Endothelial cell of umbilical vein (primary cell): ENCODE data around the gene BPTF. TPM values are rescaled to one million over a fixed set of nuclear protein-coding genes. Genes with fewer than 3 reads are reported as not detected.

Source experiments
- BruUV-seq: library from RNA; stranded (reverse); fragments of 400-500 nt; replicated peaks from 2 replicates; lab custom pipeline; 2021; lab: Mats Ljungman, UMichigan
- CTCF ChIA-PET: fragments of 300-600, 350-600 bp; sonication (Branson Sonifier 250); formaldehyde crosslinking; loops from one replicate; lab custom pipeline; 2021; ENCODE audit warnings: antibody characterized with exemption, inconsistent platforms; lab: Charles Lee
- POLR2A ChIA-PET: fragments of 300-600, 350-600 bp; sonication (Branson Sonifier 250); formaldehyde crosslinking; loops from one replicate; lab custom pipeline; 2021; ENCODE audit warnings: antibody characterized with exemption, inconsistent platforms; lab: Charles Lee
- DNase-seq: peaks from one replicate; pipeline ENCODE4 v3.0.0-alpha.2; 2011; ENCODE audit warnings: low read depth, low spot score
- FAIRE-seq: peaks from 2 replicates; lab custom pipeline; 2011; peaks lifted over from hg19 to GRCh38; lab: Jason Lieb, UNC
- H2AFZ ChIP-seq: 2 replicates; pipeline ENCODE4 v1.6.0; 2012; ENCODE audit warnings: low read depth, low read length, control low read depth, inconsistent platforms
- H3K27ac ChIP-seq: 2 replicates; pipeline ENCODE4 v1.5.1; 2011; ENCODE audit warnings: low read depth, mild to moderate bottlenecking, control low read depth, low read length, moderate library complexity; ENCODE audit not compliant: insufficient read depth
- H3K27me3 ChIP-seq, 2 experiments: 2 replicates each; pipeline versions ENCODE4 v1.6.0 to v1.6.1; 2011; ENCODE audit warnings: low read length in 2 of 2, mixed read lengths in 1 of 2; ENCODE audit not compliant: control insufficient read depth in 2 of 2, insufficient read depth in 2 of 2
- H3K36me3 ChIP-seq, 2 experiments: 2 replicates in 1 of 2; 3 replicates in 1 of 2; pipeline ENCODE4 v1.5.1; 2011; ENCODE audit warnings: low read length in 2 of 2, mild to moderate bottlenecking in 1 of 2, moderate library complexity in 1 of 2; ENCODE audit not compliant: control insufficient read depth in 2 of 2, insufficient read depth in 2 of 2; ENCODE audit errors: extremely low read depth in 1 of 2
- H3K4me1 ChIP-seq: 3 replicates; pipeline ENCODE4 v1.5.1; 2011; ENCODE audit warnings: mild to moderate bottlenecking, low read length; ENCODE audit not compliant: control insufficient read depth, insufficient read depth; ENCODE audit errors: extremely low read depth
- H3K4me2 ChIP-seq: 2 replicates; pipeline ENCODE4 v1.6.1; 2011; ENCODE audit warnings: low read length, control low read depth, mixed read lengths; ENCODE audit not compliant: insufficient read depth
- H3K4me3 ChIP-seq, 3 experiments: fragments of 200-600 bp in 1 of 3; sonication (generic), shearing (Covaris generic) in 1 of 3; replicated peaks in 1 of 3; 2 replicates each; pipeline ENCODE4 v1.5.1; 2011 to 2016; ENCODE audit warnings: control low read depth in 3 of 3, low read length in 3 of 3, mild to moderate bottlenecking in 2 of 3, inconsistent platforms in 1 of 3, low read depth in 1 of 3, moderate library complexity in 1 of 3; ENCODE audit not compliant: insufficient read depth in 1 of 3
- H3K79me2 ChIP-seq: 2 replicates; pipeline ENCODE4 v1.6.0; 2012; ENCODE audit warnings: low read length, inconsistent platforms; ENCODE audit not compliant: control insufficient read depth, insufficient read depth
- H3K9ac ChIP-seq: replicated peaks from 2 replicates; pipeline ENCODE3; 2011; ENCODE audit warnings: low read length, control low read depth; ENCODE audit not compliant: insufficient read depth; ENCODE audit errors: extremely low read depth
- H3K9me1 ChIP-seq: replicated peaks from 3 replicates; pipeline ENCODE4 v1.6.0; 2011; ENCODE audit warnings: mild to moderate bottlenecking, low read length; ENCODE audit not compliant: control insufficient read depth, insufficient read depth; ENCODE audit errors: extremely low read depth
- H3K9me3 ChIP-seq: replicated peaks from 2 replicates; pipeline ENCODE4 v1.5.1; 2012; ENCODE audit warnings: low read length, inconsistent platforms; ENCODE audit not compliant: control insufficient read depth, insufficient read depth
- H4K20me1 ChIP-seq: replicated peaks from 2 replicates; pipeline ENCODE3; 2011; ENCODE audit warnings: mild to moderate bottlenecking, low read length; ENCODE audit not compliant: control insufficient read depth, insufficient read depth; ENCODE audit errors: extremely low read depth
- CTCF ChIP-seq, 2 donors: IDR thresholded peaks; 1 replicate in 1 of 2; 2 replicates in 1 of 2; pipeline ENCODE4 v1.5.1; 2011; ENCODE audit warnings: low read length in 2 of 2, mild to moderate bottlenecking in 2 of 2, moderate library complexity in 2 of 2, control low read depth in 1 of 2, inconsistent platforms in 1 of 2, low read depth in 1 of 2; ENCODE audit not compliant: insufficient read depth in 1 of 2; ENCODE audit errors: extremely low read depth in 1 of 2
- EZH2 ChIP-seq: IDR thresholded peaks from 2 replicates; pipeline ENCODE4 v1.6.1; 2012; ENCODE audit warnings: borderline replicate concordance, low read depth, mild to moderate bottlenecking, moderate library complexity, low read length, inconsistent platforms; ENCODE audit not compliant: severe bottlenecking
- GATA2 ChIP-seq: IDR thresholded peaks from 2 replicates; pipeline ENCODE4 v1.7.0; 2011; ENCODE audit warnings: low read depth, mild to moderate bottlenecking, moderate library complexity, mixed read lengths, low read length; ENCODE audit not compliant: insufficient read length, insufficient read depth
- MAX ChIP-seq: IDR thresholded peaks from 2 replicates; pipeline ENCODE4 v1.6.1; 2011; ENCODE audit not compliant: insufficient read depth, insufficient read length
- MYC ChIP-seq: IDR thresholded peaks from one replicate; pipeline ENCODE4 v1.6.1; 2011; ENCODE audit warnings: mild to moderate bottlenecking, low read depth, low read length
- POLR2A ChIP-seq: IDR thresholded peaks from 2 replicates; pipeline ENCODE4 v1.6.1; 2012; ENCODE audit warnings: low read depth, mild to moderate bottlenecking, control low read depth, low read length
- POLR2AphosphoS5 ChIP-seq: IDR thresholded peaks from 2 replicates; pipeline ENCODE4 v1.6.1; 2012; ENCODE audit warnings: low read depth, mild to moderate bottlenecking, control low read depth, low read length, moderate library complexity; ENCODE audit not compliant: insufficient read depth
- dilution Hi-C: fragments of 300-500 bp; cut with MboI; formaldehyde crosslinking; loops from one replicate; pipeline ENCODE4 v1.15.0; 2019; ENCODE audit warnings: low sequenced_read_pairs; ENCODE audit not compliant: extremely low pct_ligation_motif_present
- intact Hi-C: fragments of 100-400 bp; cut with micrococcal nuclease; formaldehyde crosslinking; loops from one replicate; pipeline ENCODE4 v1.10.0; 2022
- polyA plus RNA-seq, 4 experiments: library from polyadenylated mRNA; depleted of rRNA in 3 of 4; stranded (reverse) in 3 of 4; unstranded in 1 of 4; fragments of >200 nt; gene quantifications; 2 replicates each; pipeline versions ENCODE4 v1.2.1 to v1.2.3, GENCODE V29; 2011 to 2012; ENCODE audit warnings: missing spikeins in 1 of 4
- total RNA-seq: library from RNA; stranded (reverse); gene quantifications from 2 replicates; pipeline ENCODE4 v1.2.3, GENCODE V29; 2021

Gene BPTF
- total and polyA plus RNA-seq, 2 donors (not counting 3 experiments of a cell fraction or from before 2014, with no cell fraction given), result 41.0 to 88.1 TPM

- H3K27ac ChIP-seq, result no peak overlapping the region
- no peaks in the 10 kb centered on the region for H3K9me1 ChIP-seq
- no TSS peak for BruUV-seq
- POLR2A ChIA-PET, result no interaction called here
- dilution Hi-C loops, result no loop called here
- FAIRE-seq, result peak; percentile 94
- TF ChIP-seq MAX (no peak), POLR2A (no peak), MYC (no peak), CTCF (IDR thresholded peaks at IDR 0.05; ENCODE audit: extremely low read depth in 1 of 2, insufficient read depth in 1 of 2, low read depth in 1 of 2, low read length in 2 of 2) (peak; percentile 71 to 79)
- H3K9me3 ChIP-seq, result no peaks in the 10 kb centered on the region
- no peak overlapping the region for H2AFZ ChIP-seq
- no peaks in the 10 kb centered on the region for H3K79me2 ChIP-seq
- no peak overlapping the region for H3K9ac ChIP-seq
- no peaks in the 10 kb centered on the region for H3K27me3 ChIP-seq
- no peak overlapping the region for H3K4me3 ChIP-seq
- H3K36me3 ChIP-seq, result no peaks in the 10 kb centered on the region
- H3K4me2 ChIP-seq, result no peak overlapping the region
- no peaks in the 10 kb centered on the region for H3K4me1 ChIP-seq
- CTCF ChIA-PET, result interaction anchor here (0.6 to 2.9 kb wide), 18 partner anchors 9 to 216 kb away, joined by 3 to 15 read pairs (median 3); partner anchors contain the start of gene BPTF
- intact Hi-C loops, result loop anchor here (1.0 to 5.0 kb wide), 3 partner anchors 25 to 211 kb away; partner anchors contain the start of gene BPTF
- no peaks in the 10 kb centered on the region for H4K20me1 ChIP-seq
- DNase-seq, result peak; percentile 85
These were observed 24.8 kb upstream of the BPTF start for GRCh38 chr17:67800495-67800928.

- Histone ChIP-seq H3K27ac (no peak overlapping the region), H3K4me2 (no peak overlapping the region), H3K4me1 (no peaks in the 10 kb centered on the region), H3K36me3 (no peaks in the 10 kb centered on the region), H2AFZ (no peak overlapping the region), H3K9ac (no peak overlapping the region), H4K20me1 (no peaks in the 10 kb centered on the region), H3K9me1 (no peaks in the 10 kb centered on the region), H3K9me3 (no peaks in the 10 kb centered on the region), H3K27me3 (no peaks in the 10 kb centered on the region), H3K79me2 (no peaks in the 10 kb centered on the region), H3K4me3 (no peak overlapping the region)
- intact Hi-C loops, result loop anchor here (5.0 kb wide), 1 partner anchor 126 kb away; no protein-coding TSS in a partner anchor
- dilution Hi-C loops, result no loop called here
- FAIRE-seq (no peak), DNase-seq (no peak)
- BruUV-seq, result no TSS peak
- POLR2A ChIA-PET, result no interaction called here
- CTCF ChIA-PET, result interaction anchor here (0.7 to 2.8 kb wide), 4 partner anchors 8 to 21 kb away, joined by 3 to 8 read pairs (median 4); no protein-coding TSS in a partner anchor
- TF ChIP-seq MYC, result no peak
- no peak for TF ChIP-seq POLR2AphosphoS5
- no peak for TF ChIP-seq POLR2A
- TF ChIP-seq GATA2, result no peak
- TF ChIP-seq EZH2, result no peak
- TF ChIP-seq MAX, result no peak
These were observed 23.6 kb upstream of the BPTF start for GRCh38 chr17:67801626-67802175.
